ENCODE data around the gene CHRM2.

DNA sequence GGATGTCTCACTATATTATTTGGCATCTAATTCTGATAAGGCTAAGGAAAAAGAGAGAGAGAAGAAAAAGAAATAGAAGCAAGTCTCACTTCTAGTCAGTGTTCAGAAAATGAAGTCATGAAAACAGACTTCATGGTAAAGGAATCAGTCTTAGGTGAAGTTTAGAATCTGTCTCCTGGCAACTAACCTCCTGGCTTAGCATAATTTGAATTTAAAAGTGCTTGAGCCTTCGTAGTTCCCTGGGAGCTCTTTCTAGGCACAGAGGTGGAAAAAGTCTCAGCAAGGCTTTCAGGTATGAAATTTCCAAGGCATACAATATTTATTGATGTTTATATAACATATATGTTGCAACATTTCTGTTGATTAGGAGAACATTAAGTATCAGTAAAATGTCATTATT, 10.4 kb downstream of the CHRM2 start:
- TF ChIP-seq, protein P1, sequence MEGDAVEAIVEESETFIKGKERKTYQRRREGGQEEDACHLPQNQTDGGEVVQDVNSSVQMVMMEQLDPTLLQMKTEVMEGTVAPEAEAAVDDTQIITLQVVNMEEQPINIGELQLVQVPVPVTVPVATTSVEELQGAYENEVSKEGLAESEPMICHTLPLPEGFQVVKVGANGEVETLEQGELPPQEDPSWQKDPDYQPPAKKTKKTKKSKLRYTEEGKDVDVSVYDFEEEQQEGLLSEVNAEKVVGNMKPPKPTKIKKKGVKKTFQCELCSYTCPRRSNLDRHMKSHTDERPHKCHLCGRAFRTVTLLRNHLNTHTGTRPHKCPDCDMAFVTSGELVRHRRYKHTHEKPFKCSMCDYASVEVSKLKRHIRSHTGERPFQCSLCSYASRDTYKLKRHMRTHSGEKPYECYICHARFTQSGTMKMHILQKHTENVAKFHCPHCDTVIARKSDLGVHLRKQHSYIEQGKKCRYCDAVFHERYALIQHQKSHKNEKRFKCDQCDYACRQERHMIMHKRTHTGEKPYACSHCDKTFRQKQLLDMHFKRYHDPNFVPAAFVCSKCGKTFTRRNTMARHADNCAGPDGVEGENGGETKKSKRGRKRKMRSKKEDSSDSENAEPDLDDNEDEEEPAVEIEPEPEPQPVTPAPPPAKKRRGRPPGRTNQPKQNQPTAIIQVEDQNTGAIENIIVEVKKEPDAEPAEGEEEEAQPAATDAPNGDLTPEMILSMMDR (IDR thresholded peaks at IDR 0.05) = no peak
- TF ChIP-seq POLR2A (IDR thresholded peaks at IDR 0.05) = no peak

Measured in Peyer's patch (tissue), 4 donors.